ENCODE data around the gene CRYBA4.

GRCh38 chr22:26615830-26616435, 5.8 kb upstream of the CRYBA4 start:
- TF ChIP-seq, protein P1, sequence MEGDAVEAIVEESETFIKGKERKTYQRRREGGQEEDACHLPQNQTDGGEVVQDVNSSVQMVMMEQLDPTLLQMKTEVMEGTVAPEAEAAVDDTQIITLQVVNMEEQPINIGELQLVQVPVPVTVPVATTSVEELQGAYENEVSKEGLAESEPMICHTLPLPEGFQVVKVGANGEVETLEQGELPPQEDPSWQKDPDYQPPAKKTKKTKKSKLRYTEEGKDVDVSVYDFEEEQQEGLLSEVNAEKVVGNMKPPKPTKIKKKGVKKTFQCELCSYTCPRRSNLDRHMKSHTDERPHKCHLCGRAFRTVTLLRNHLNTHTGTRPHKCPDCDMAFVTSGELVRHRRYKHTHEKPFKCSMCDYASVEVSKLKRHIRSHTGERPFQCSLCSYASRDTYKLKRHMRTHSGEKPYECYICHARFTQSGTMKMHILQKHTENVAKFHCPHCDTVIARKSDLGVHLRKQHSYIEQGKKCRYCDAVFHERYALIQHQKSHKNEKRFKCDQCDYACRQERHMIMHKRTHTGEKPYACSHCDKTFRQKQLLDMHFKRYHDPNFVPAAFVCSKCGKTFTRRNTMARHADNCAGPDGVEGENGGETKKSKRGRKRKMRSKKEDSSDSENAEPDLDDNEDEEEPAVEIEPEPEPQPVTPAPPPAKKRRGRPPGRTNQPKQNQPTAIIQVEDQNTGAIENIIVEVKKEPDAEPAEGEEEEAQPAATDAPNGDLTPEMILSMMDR (IDR thresholded peaks at IDR 0.05; ENCODE audit: borderline replicate concordance, extremely low read depth, low read length, poor library complexity, severe bottlenecking): no peak
- no peak for TF ChIP-seq EZH2 (IDR thresholded peaks at IDR 0.05; ENCODE audit: borderline replicate concordance, low read depth, low read length, severe bottlenecking)

All from DND-41 (cell line).